Activated naive CD8-positive, alpha-beta T cell treated with anti-CD3 and anti-CD28 coated beads, Interleukin-2, amount 50 U/mL, for 24 hours (primary cell): ENCODE results near the gene C16orf96.

Experiments used
- ATAC-seq: fragments of 150-1000 bp; cut with Tn5 transposase; one replicate; pipeline ENCODE4 v1.10.0; 2021
- DNase-seq: peaks from one replicate; pipeline ENCODE4 v3.0.0; 2021
- H3K27ac Mint-ChIP-seq: one replicate; pipeline ENCODE4 v1.8.0; 2021; ENCODE audit warnings: mild to moderate bottlenecking, mixed read lengths
- H3K27me3 Mint-ChIP-seq: one replicate; pipeline ENCODE4 v1.8.0; 2021; ENCODE audit warnings: mixed read lengths
- H3K36me3 Mint-ChIP-seq: one replicate; pipeline ENCODE4 v1.8.0; 2021; ENCODE audit warnings: low read depth, mixed read lengths
- H3K4me1 Mint-ChIP-seq: one replicate; pipeline ENCODE4 v1.8.0; 2021; ENCODE audit warnings: mixed read lengths
- H3K4me3 Mint-ChIP-seq: one replicate; pipeline ENCODE4 v1.8.0; 2021; ENCODE audit warnings: mild to moderate bottlenecking, moderate library complexity, mixed read lengths
- H3K9me3 Mint-ChIP-seq: one replicate; pipeline ENCODE4 v1.8.0; 2021; ENCODE audit warnings: mixed read lengths

Gene C16orf96

DNA sequence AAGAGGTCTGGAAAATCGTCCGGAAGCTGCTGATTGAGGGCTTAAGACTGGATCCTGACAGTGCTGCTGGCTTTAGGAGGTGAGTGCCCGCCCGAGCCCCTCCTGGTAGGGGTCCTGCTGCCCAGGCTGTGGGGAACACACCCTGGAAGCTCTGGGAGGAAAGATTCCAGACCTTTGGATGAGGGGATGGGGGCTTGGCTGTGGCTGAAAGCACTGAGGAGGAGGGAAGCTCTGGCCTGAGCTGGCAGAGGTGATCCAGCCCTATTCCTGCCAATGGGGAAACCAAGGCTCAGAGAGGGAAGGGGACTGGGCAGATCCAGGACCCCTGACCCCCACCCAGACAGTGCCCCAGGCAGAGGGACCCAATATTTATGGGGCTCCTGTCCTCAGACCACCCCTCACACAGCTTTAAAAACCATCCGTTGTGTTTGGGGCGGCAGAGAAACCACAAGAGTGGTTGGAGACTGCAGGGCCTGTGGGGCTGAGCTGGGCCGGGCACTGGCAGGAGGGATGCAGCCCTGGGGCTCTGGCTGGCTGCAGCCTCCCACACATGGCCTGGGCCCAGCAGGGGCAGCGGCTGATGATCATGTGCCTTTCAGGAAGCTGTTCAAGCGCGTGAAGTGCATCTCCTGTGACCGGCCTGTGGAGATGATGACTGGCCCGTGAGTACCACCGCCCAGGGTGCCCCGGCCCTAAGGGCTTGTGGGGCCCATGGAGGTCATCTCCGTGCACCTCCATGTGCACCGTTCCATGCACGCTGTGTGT is 35.7 kb downstream of the C16orf96 start:
- DNase-seq (no peak), ATAC-seq (no peak)
- Mint-ChIP-seq H3K9me3 (no peaks in the 10 kb centered on the region), H3K27ac (no peak overlapping the region), H3K27me3 (no peaks in the 10 kb centered on the region), H3K4me3 (no peak overlapping the region), H3K4me1 (no peaks in the 10 kb centered on the region), H3K36me3 (no peaks in the 10 kb centered on the region)

DNA sequence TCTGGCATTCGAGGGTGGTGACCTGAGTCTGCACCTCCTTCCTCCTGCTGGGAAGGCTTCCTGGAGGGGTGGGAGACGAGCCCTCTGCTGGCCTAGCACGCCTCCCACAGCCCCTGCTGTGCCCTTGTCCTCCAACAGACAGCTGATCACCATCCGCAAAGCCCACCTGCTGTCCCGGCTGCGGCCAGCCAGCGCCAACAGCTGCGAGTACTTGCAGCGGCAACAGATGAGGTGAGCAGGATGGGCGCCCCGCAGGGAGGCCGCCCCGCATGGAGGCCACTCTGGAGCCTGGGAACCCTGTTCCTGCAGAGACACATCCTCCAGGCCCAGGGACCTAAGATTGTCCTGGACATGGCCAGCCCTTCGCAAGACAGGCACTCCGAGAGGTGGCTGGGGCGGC is 36.9 kb downstream of the C16orf96 start:
- Mint-ChIP-seq H3K4me3 (no peak overlapping the region), H3K36me3 (no peaks in the 10 kb centered on the region), H3K4me1 (no peaks in the 10 kb centered on the region), H3K9me3 (no peaks in the 10 kb centered on the region), H3K27me3 (no peaks in the 10 kb centered on the region), H3K27ac (no peak overlapping the region)
- ATAC-seq (no peak), DNase-seq (no peak)

DNA sequence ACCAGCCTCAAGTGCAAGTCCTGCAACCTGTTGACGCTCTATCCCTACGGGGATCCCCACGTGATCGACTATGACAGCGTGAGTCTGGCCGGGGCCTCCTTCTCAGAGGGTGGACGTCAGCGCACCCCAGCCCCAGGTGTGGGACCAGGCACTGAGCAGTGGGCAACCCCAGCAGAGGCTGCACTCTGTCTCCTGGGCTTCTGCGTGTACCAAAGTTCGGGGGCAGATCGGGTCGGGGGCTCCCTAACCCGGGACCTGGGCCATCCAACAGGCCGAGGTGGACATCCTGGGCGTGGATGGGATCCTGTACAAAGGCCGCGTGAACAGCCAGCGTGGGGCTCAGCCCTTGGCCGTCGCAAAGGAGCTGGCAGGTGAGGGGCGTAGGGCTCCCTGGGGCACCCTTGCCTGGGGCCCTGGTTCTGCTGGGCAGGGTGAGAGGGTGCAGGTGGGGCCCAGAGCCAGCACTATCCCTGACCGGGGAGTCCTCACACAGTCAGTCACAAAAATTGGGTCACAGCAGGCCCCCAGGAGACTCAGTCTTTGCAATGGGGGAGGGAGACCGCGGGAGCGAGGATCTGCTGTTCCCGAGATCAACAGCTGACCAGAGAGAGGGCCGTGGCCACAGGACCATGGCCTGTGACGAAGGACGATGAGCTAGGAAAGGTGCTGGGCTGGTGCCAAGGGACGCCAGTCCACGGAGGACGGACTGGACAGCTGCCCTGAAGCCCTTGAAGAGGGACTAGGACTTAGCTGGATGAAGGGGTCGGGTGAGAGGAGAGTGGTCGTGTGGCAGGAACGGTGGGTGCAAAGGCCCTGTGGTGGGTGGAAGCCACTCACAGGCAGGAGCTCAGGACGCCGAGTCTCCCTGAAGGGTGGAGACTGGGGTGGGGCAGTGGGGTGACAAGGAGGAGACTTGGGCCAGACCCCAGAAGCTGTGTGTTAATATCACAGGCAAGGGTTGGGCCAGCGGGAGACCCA is 38.6 kb downstream of the C16orf96 start:
- H3K9me3 Mint-ChIP-seq, result no peaks in the 10 kb centered on the region
- ATAC-seq, result no peak
- H3K27me3 Mint-ChIP-seq, result peaks cover 1% of the 10 kb centered on the region
- no peak overlapping the region for H3K4me3 Mint-ChIP-seq
- no peaks in the 10 kb centered on the region for H3K4me1 Mint-ChIP-seq
- no peak for DNase-seq
- H3K27ac Mint-ChIP-seq, result no peak overlapping the region
- no peaks in the 10 kb centered on the region for H3K36me3 Mint-ChIP-seq

DNA sequence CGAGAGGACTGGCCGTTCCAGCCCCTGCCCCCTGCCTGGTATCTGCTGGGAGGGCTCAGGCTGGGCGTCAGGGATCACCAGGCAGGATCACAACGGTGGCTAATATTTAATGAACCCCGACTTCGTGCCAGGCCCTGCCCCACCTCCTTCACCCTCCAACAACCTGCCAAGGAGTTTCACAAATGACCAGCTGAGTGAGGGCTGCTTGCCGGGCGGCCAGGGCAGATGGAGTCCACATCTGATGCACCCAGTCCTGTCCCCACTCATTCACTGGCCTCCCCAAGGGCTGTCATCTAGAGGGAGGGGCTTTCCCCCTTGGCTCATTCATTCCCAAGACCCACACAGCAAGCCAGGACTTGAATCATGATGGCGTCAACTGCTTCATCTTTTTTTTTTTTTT is 41.0 kb downstream of the C16orf96 start:
- H3K4me3 Mint-ChIP-seq, result no peak overlapping the region
- no peaks in the 10 kb centered on the region for H3K36me3 Mint-ChIP-seq
- ATAC-seq (no peak), DNase-seq (no peak)
- no peak overlapping the region for H3K27ac Mint-ChIP-seq
- H3K4me1 Mint-ChIP-seq, result no peaks in the 10 kb centered on the region
- H3K27me3 Mint-ChIP-seq, result peaks cover 4% of the 10 kb centered on the region
- no peaks in the 10 kb centered on the region for H3K9me3 Mint-ChIP-seq

DNA sequence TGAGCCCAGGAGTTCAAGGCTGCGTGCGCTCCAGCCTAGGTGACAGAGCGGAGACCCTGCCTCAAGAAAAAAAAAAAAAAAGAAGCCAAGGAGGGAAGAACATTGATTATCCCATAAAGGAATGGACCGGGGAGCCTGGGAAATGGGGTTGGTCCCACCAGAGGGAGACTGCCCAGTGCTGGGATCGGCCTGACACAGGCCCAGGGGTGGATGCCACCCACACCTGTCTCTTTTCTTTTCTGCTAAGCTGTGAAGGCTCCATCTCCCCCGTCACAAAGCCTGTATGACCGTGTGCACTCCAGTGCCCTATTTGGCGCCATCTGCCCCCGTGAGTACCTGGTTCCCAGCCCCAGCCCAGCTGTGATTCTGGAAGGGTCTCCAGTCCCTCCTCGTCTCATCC is 42.9 kb downstream of the C16orf96 start:
- no peak overlapping the region for H3K27ac Mint-ChIP-seq
- H3K4me1 Mint-ChIP-seq, result no peaks in the 10 kb centered on the region
- no peaks in the 10 kb centered on the region for H3K36me3 Mint-ChIP-seq
- H3K9me3 Mint-ChIP-seq, result no peaks in the 10 kb centered on the region
- no peak for DNase-seq
- H3K27me3 Mint-ChIP-seq, result peaks cover 4% of the 10 kb centered on the region
- H3K4me3 Mint-ChIP-seq, result no peak overlapping the region
- no peak for ATAC-seq

DNA sequence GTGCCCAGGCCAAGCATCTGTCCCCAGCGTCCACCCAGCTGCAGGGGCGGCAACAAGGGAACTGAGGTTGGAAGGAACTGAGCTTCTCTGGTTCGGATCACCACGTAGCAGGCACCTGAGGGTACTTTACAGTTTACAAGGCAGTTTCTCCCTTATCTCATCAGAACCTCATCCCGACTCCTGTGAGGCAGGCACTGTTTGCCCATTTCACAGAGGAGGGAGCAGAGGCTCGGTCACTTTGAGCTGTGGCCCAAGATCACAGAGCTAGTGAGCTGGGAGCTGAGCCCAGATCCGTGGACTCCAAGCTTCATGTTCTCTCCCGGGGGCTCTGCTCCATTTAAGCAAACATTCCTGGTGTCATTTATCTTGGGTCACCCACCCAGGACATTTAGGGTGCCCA is 43.4 kb downstream of the C16orf96 start:
- Mint-ChIP-seq H3K4me3 (no peak overlapping the region), H3K27ac (no peak overlapping the region), H3K4me1 (no peaks in the 10 kb centered on the region), H3K27me3 (peaks cover 4% of the 10 kb centered on the region), H3K36me3 (no peaks in the 10 kb centered on the region), H3K9me3 (no peaks in the 10 kb centered on the region)
- no peak for ATAC-seq
- DNase-seq, result no peak

DNA sequence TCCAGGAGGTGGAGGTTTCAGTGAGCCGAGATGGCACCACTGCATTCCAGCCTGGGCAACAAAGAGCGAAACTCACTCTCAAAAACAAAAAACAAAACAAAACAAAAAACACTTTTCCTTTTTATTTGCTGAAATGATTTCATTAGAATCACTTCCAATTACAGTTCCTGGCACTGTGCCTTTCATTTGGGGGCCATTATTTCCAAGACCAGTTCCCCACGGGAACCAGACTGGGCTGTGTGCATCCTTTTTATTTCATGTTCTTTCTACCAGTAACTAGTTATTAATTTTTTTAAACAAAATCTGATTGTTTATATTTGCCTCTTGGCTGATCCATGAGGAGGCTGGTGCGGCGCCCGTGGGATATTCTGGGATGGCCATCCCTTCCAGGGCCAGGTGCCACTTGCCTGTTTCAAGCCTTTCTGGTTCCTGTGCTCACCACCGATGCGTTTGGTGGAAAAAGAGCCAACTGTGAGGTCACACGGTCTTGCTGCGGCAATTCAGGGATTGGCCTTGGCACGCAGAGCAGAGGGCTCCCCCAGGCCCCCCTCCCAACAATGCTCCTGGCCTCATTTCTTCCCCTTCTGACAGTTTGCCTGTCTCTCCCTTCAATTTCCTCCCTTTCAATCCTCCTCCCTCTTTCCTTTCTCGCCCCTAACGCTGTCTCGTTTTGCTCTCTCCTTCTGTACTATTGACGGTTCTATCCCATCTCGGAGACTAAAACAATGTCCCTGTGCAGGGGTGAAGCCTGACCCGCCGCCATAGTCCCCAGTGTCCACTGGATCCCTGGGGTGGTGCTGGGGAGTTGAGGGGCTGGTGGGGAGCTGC is 45.1 kb downstream of the C16orf96 start:
- Mint-ChIP-seq H3K27ac (no peak overlapping the region), H3K27me3 (peaks cover 4% of the 10 kb centered on the region), H3K36me3 (no peaks in the 10 kb centered on the region), H3K9me3 (no peaks in the 10 kb centered on the region), H3K4me3 (no peak overlapping the region), H3K4me1 (no peaks in the 10 kb centered on the region)
- DNase-seq (no peak), ATAC-seq (no peak)

DNA sequence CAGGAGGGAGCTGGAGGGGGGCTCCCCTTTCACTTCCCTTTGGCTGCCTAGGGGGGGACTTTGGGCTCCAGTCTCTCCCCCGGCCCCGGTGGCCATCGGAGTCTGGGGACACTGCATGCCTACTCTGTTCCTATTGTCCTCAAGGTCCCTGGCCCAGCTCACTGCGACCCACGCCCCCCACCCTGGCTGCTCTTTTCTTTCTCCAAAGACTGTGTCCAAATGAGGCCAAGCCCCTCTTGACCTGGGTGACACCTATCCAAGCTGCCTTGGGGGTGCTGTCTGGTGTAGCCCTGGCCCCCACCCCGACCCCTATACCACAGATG is 45.7 kb downstream of the C16orf96 start:
- DNase-seq, result no peak
- H3K9me3 Mint-ChIP-seq, result no peaks in the 10 kb centered on the region

DNA sequence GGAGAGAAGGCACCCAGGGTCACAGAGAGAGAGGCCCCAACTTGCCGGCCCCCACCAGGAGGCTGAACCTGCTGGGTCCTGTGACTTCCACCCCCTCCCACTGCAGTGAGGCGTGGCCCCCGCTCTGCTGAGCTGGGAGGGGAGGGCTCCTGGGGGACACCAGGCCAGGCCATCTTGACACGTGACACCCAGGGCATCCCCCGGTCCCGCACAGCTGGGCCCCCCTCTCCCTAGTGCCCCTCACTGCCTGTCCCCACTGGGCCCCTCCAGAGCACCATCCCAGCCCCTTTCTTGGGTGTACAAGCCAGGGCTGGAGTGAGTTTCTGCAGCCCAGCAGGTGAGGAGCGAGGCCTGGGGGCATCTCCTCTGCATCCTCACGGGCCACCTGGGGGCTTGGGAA is 46.2 kb downstream of the C16orf96 start:
- no peaks in the 10 kb centered on the region for H3K9me3 Mint-ChIP-seq
- H3K36me3 Mint-ChIP-seq, result no peaks in the 10 kb centered on the region
- no peaks in the 10 kb centered on the region for H3K4me1 Mint-ChIP-seq
- ATAC-seq, result no peak
- peaks cover 4% of the 10 kb centered on the region for H3K27me3 Mint-ChIP-seq
- H3K4me3 Mint-ChIP-seq, result no peak overlapping the region
- no peak overlapping the region for H3K27ac Mint-ChIP-seq
- no peak for DNase-seq

More for the DNA sequence above, 45.7 kb downstream of the C16orf96 start:
- Mint-ChIP-seq H3K36me3 (no peaks in the 10 kb centered on the region), H3K27ac (no peak overlapping the region), H3K27me3 (peaks cover 4% of the 10 kb centered on the region), H3K4me3 (no peak overlapping the region), H3K4me1 (no peaks in the 10 kb centered on the region)
- no peak for ATAC-seq

DNA sequence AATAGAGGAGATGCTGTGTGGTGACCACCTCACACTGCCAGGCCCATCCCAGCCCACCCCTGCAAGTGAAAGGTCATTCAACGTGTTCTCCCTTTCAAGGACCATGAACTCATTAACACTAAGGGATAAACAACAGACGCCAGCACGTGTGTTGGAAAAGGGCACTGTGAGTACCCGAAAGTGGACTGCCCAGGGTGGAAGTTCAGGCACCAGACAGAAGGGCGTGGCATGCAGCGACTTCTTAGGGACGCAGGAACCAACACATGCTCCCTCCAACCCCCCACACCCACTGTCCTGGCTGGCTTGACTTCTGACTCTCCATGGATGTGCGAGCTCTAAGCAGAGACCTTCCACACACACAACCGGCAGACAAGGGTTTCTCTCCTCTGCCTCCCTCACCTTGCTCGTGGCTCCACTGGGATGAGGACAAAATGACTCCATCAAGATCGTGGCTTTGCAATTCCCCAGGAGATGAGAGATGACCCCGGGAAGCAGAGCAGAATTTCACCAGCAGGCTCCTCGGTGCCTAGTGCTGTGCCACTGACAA is 47.6 kb downstream of the C16orf96 start:
- ATAC-seq, result no peak

DNA sequence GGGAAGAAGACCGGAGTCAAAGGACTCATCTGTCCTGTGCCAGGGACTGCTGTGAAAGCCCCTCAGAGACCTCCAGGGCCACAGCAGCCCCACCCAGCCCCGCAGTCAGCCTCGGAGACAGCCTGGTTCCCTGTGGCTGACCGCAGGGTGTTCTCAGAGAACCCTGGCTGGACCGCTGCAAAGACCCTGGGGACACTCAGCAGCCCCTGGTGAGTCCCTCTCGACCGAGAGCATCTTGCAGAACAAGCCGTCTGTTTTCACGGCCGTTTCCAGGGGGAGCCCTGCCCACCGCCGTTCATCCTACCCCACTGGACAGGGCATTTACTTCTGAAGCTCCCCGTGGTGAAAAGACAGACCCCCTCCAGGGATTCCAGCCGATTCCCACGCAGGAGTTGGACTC is 48.3 kb downstream of the C16orf96 start:
- no peaks in the 10 kb centered on the region for H3K4me1 Mint-ChIP-seq

More for the DNA sequence above, 47.6 kb downstream of the C16orf96 start:
- peaks cover 2% of the 10 kb centered on the region for H3K27me3 Mint-ChIP-seq
- DNase-seq, result no peak
- no peaks in the 10 kb centered on the region for H3K4me1 Mint-ChIP-seq
- H3K4me3 Mint-ChIP-seq, result no peak overlapping the region
- H3K27ac Mint-ChIP-seq, result no peak overlapping the region
- H3K9me3 Mint-ChIP-seq, result no peaks in the 10 kb centered on the region
- no peaks in the 10 kb centered on the region for H3K36me3 Mint-ChIP-seq

DNA sequence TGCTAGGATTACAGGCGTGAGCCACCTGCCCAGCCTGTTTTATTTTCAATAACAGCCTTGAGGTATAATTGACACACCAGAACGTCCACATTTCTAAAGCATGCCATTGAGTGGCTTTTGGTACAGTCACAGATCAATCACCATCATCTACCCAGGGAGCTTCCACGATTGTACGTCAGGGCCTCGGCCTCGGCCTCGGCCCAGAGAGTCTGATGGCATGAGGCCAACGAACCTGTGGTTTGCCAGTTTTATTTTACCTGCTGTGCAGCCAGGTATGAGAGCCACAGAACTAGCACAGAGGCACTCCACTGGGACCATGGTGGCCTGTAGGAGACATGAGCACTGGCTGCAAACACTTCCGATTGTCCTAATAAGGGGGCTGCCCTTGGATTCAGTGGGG is 50.2 kb downstream of the C16orf96 start:
- no peaks in the 10 kb centered on the region for H3K36me3 Mint-ChIP-seq
- H3K4me1 Mint-ChIP-seq, result no peaks in the 10 kb centered on the region
- peaks cover 2% of the 10 kb centered on the region for H3K27me3 Mint-ChIP-seq
- H3K9me3 Mint-ChIP-seq, result no peaks in the 10 kb centered on the region
- no peak for DNase-seq
- ATAC-seq, result no peak
- H3K4me3 Mint-ChIP-seq, result no peak overlapping the region
- H3K27ac Mint-ChIP-seq, result no peak overlapping the region

More for the DNA sequence above, 48.3 kb downstream of the C16orf96 start:
- ATAC-seq, result no peak
- H3K9me3 Mint-ChIP-seq, result no peaks in the 10 kb centered on the region
- no peak for DNase-seq
- no peak overlapping the region for H3K27ac Mint-ChIP-seq
- peaks cover 2% of the 10 kb centered on the region for H3K27me3 Mint-ChIP-seq
- no peaks in the 10 kb centered on the region for H3K36me3 Mint-ChIP-seq
- no peak overlapping the region for H3K4me3 Mint-ChIP-seq

DNA sequence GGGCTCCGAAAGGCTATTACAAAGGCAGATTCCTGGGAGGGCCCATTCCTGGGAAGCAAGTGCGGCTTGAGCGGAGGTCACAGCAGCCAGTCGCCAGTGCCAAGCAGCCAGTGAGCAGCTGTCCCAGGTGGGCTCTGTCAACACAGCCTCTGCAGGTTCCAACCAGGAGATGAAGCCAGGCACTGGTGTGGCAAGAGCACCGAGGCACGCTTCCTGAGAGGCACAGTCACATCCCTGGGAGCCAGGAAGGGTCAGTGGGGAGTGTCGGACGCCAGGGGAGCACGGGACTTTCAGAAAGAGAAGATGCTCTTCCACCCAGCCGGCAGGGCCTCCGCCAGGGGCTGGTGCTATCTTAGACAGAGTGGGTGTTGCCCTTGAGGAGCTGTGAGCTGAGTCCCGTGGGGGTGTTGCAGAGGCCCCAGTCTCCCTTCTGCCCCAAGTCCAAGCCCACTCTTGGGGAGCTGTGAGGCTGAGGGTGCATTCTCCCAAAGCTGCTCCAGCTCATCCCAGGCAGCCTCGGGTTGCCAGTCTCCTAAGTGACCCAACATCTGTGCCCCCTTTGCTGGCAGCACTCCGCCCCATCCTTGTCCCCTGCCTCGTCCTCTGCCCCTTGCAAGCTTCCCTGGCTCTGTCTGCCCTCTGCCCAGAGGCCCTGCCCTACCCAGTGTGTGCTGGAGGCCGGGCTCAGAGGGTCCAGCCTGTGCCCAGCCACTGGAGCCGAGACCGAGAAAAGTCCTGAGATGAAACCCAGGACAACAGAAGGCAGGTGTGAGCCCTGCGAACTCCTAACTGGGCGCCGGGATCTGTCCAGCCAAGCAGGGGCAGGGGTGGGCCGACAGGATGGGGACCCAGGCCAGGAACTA is 51.9 kb downstream of the C16orf96 start:
- Mint-ChIP-seq H3K9me3 (no peaks in the 10 kb centered on the region), H3K27me3 (no peaks in the 10 kb centered on the region), H3K36me3 (no peaks in the 10 kb centered on the region), H3K4me3 (no peak overlapping the region), H3K27ac (no peak overlapping the region), H3K4me1 (peaks cover 4% of the 10 kb centered on the region)
- no peak for ATAC-seq
- DNase-seq, result no peak

DNA sequence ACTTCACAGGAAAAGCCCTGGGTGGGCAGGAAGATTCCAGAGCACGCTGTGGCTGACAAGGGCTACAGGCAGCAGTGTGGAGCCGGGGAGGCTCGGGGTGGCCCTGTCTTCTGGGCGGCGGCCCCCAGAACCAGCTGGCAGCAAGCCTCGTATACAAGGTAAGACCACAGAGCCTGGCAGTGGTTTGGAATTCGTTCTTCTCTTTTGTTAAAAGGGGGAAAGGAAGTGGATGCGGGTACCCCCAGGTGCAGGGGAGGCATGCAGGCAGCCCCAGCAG is 52.5 kb downstream of the C16orf96 start:
- H3K36me3 Mint-ChIP-seq, result no peaks in the 10 kb centered on the region
- H3K27me3 Mint-ChIP-seq, result no peaks in the 10 kb centered on the region
- DNase-seq (no peak), ATAC-seq (no peak)
- H3K4me3 Mint-ChIP-seq, result no peak overlapping the region
- no peak overlapping the region for H3K27ac Mint-ChIP-seq
- H3K4me1 Mint-ChIP-seq, result peaks cover 8% of the 10 kb centered on the region
- no peaks in the 10 kb centered on the region for H3K9me3 Mint-ChIP-seq
